ENCODE results near the gene ARID1A.

Gene ARID1A

DNA sequence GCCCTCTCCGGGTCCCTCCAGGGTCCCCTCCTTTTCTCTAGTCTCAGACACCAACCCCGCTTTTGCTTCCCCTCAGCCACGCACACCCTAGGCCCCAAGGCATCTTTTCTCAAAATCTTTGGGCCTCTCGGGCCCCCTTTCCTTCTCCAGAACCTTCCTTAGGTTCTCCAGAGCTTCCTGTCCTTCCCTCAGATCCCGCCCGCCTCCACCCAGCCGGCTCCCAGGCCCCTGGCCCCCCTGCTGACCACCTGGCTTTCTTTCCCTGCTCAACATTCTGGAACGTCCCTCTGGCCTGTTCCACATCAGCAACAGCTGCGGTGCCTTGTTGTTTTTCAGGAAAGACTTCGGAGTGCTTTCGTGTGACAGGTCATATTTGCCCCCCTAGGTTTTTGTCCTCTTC lies 131.8 kb downstream of the ARID1A start:
- DNase-seq (ENCODE audit: low read depth): peak; percentile 15

GRCh38 chr1:26828411-26828991 lies 132.7 kb downstream of the ARID1A start:
- no peak for DNase-seq (ENCODE audit: low read depth)

DNA sequence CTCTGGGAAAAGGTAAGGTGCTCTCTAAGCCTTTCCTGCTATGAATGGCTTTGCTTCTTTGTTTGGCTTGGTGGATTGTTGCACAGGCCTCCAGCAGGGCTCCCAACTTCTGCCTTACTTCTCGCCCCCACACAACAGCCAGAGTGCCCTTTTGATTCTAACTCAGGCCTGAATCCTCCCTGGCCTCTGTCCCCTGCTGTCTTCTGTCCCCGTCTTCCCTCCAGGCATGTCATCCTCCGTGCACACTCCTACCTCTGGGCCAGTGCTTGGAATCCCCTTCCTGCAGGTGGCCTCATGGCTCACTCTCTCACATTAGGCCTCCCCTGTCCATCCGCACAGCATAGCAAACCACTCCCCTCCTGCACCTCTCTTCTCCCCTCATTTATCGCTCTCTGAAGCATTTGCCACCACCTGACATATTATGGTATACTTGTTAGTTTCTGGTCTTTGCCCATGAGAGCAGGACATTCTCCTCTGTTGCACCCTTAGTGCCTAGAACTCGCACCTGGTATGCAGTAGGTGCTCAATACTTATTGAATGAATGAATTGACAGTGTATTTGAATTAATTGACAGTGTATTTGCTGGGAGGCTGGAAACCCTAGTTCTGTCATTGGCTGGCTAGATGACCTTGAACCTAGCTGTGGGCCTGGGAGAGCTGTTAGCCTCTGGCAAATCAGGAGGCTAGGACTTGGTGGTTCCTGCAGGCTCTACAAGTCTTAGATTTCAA lies 133.5 kb downstream of the ARID1A start:
- DNase-seq (ENCODE audit: low read depth): no peak

DNA sequence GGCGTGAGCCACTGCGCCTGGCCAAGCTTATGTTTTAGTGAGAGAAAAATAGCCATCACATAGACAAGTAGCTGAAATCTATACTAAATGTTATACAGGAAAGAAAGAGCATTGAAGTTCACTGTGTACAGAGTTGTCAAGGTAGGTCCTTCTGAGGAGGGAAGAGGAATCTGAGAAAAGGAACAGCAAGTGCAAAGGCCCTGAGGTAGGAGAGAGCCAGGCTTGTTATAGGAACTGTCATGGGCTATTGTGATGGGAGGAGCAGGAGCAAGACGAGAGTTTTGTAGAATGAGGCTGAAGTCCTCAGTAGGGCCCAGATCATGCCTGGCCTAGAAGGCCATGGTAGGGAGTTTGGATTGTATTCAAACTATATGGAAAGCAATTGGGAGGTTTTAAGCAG lies 135.2 kb downstream of the ARID1A start:
- DNase-seq (ENCODE audit: low read depth): no peak

Measured in ELR (cell line).